Spleen (tissue), 7 donors: ENCODE results near the gene MBTPS1.

Experiments used
- CTCF ChIP-seq, 11 experiments: fragments of 200-600 bp in 7 of 11; fragments of 450-650 bp in 4 of 11; sonication (generic) in 4 of 11; IDR thresholded peaks in 8 of 11; conservative IDR thresholded peaks in 3 of 11; 1 replicate in 7 of 11; 2 replicates in 4 of 11; pipeline versions ENCODE4 v1.4.0 to v1.8.0; 2016 to 2021; ENCODE audit warnings: antibody characterized with exemption in 11 of 11, inconsistent platforms in 4 of 11, mild to moderate bottlenecking in 1 of 11
- POLR2A ChIP-seq, 3 donors: fragments of 450-650 bp; IDR thresholded peaks; one replicate each; pipeline ENCODE4 v1.5.1; 2017; ENCODE audit warnings: antibody characterized with exemption in 3 of 3, mild to moderate bottlenecking in 1 of 3
- POLR2AphosphoS5 ChIP-seq, 3 donors: sonication (generic); formaldehyde crosslinking; IDR thresholded peaks; one replicate each; pipeline ENCODE4 v1.5.1; 2017; ENCODE audit warnings: antibody characterized with exemption in 3 of 3
- donor health status: DM: no; HTN: no; CAD: no; lungs with moderate emphysema.
- donor health status: DM: no; HTN: no; CAD: no.
- donor health status: DM: no; HTN: no; CAD: no.

GRCh38 chr16:84132527-84133285 is 16.0 kb upstream of the MBTPS1 start:
- no peak for TF ChIP-seq CTCF (IDR thresholded peaks at IDR 0.05 in 8 of 11, conservative IDR thresholded peaks at IDR 0.05 in 3 of 11)
- TF ChIP-seq POLR2A (IDR thresholded peaks at IDR 0.05), result no peak
- no peak for TF ChIP-seq POLR2AphosphoS5 (IDR thresholded peaks at IDR 0.05)
